ENCODE data around the gene ANKLE1.

ANKLE1 gene

DNA sequence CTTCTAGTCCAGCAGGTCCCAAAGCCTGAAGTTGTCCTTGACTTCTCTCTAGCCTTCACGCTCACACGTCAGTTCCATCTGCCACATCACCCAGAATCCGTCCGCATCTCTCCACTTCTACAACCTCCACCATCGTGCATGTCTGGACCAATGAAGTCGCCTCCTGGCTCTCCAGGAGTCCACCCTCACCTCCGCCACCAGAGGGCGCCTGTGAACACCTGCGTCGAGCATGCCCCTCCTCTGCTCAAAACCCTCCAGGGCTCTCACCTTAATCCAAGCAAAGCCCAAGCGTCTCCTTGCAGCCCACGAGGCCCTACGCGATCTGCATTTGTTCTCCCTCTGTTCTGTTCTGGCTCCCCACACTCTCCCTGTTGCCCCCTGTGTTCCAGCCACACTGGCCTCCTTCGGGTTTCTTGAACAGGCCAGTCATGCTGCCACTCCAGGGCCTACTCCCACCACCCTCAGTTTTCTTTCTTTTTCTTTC, 20.8 kb upstream of the ANKLE1 start (continued):
- no peak for TF ChIP-seq ZNF518A (tag by site-specific recombination; conservative IDR thresholded peaks at IDR 0.05; ENCODE audit: low read depth)
- no peak for TF ChIP-seq ZNF621 (tag by site-specific recombination; IDR thresholded peaks at IDR 0.05)
- TF ChIP-seq ZNF433 (tag by site-specific recombination; IDR thresholded peaks at IDR 0.05; ENCODE audit: low read depth), result no peak
- TF ChIP-seq YY1 (tag by site-specific recombination; IDR thresholded peaks at IDR 0.05), result no peak
- no peak for TF ChIP-seq ZBTB7A (tag by site-specific recombination; IDR thresholded peaks at IDR 0.05; ENCODE audit: low read depth)
- TF ChIP-seq ZNF677 (tag by site-specific recombination; IDR thresholded peaks at IDR 0.05), result no peak
- TF ChIP-seq, protein P1, sequence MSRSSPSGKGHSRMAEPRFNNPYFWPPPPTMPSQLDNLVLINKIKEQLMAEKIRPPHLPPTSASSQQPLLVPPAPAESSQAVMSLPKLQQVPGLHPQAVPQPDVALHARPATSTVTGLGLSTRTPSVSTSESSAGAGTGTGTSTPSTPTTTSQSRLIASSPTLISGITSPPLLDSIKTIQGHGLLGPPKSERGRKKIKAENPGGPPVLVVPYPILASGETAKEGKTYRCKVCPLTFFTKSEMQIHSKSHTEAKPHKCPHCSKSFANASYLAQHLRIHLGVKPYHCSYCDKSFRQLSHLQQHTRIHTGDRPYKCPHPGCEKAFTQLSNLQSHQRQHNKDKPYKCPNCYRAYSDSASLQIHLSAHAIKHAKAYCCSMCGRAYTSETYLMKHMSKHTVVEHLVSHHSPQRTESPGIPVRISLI (tag by site-specific recombination; IDR thresholded peaks at IDR 0.05), result peak; percentile 66; the same call in 1 of the 2 replicates
- TF ChIP-seq HOXC10 (CRISPR knock-in tag; IDR thresholded peaks at IDR 0.05), result no peak

DNA sequence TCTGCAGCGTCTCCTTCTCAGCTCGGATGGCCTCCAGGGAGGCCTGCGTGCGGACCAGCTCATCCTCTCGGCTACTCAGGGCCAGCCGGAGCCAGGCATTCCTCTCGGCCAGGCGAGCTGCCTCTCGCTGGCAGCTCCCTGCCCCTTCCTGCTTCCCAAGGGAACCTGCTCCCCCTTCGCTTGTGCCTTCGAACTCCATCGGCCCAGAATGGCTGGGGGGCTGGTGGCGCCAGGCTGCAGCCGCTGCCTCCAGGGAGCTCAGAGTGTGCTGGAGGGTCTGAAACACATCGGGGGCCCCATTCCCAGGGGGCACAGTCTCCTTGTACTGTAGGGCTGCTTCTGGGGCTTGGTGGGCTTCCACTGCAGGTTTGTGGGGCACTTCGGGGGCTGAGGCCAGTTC, 19.1 kb upstream of the ANKLE1 start:
- no peak overlapping the region for H3K27ac ChIP-seq (ENCODE audit: extremely low read depth, low read depth, low read length)
- H3K9me3 ChIP-seq (ENCODE audit: control insufficient read depth, insufficient read depth, low read depth, low read length), result no peaks in the 10 kb centered on the region
- H3K4me3 ChIP-seq (ENCODE audit: low read depth, low read length), result no peak overlapping the region
- no peaks in the 10 kb centered on the region for H3K4me1 ChIP-seq (ENCODE audit: control insufficient read depth, insufficient read depth, low read length)
- ChIA-PET CTCF (interaction anchor here (0.6 to 1.0 kb wide), 3 partner anchors 15 to 27 kb away, joined by 3 to 4 read pairs (median 3); no protein-coding TSS in a partner anchor), POLR2A (no interaction called here)
- no peak for TF ChIP-seq ZNF140 (tag by site-specific recombination; IDR thresholded peaks at IDR 0.05)
- TF ChIP-seq ZNF2 (tag by site-specific recombination; IDR thresholded peaks at IDR 0.05), result no peak
- TF ChIP-seq ZNF654 (tag by site-specific recombination; IDR thresholded peaks at IDR 0.05; ENCODE audit: low read depth), result no peak
- TF ChIP-seq ZNF266 (tag by site-specific recombination; IDR thresholded peaks at IDR 0.05; ENCODE audit: low read depth), result no peak
- no peak for TF ChIP-seq GLIS2 (tag by site-specific recombination; IDR thresholded peaks at IDR 0.05)
- no peak for TF ChIP-seq ZNF707 (tag by site-specific recombination; IDR thresholded peaks at IDR 0.05)
- no peak for TF ChIP-seq ZNF335 (tag by site-specific recombination; conservative IDR thresholded peaks at IDR 0.05)
- TF ChIP-seq ZNF16 (tag by site-specific recombination; IDR thresholded peaks at IDR 0.05; ENCODE audit: low read depth), result no peak
- no peak for TF ChIP-seq YY1 (tag by site-specific recombination; IDR thresholded peaks at IDR 0.05)
- no peak for TF ChIP-seq GLIS1 (tag by site-specific recombination; IDR thresholded peaks at IDR 0.05)
- TF ChIP-seq PRDM4 (tag by site-specific recombination; IDR thresholded peaks at IDR 0.05), result no peak
- no peak for TF ChIP-seq ZNF560 (tag by site-specific recombination; IDR thresholded peaks at IDR 0.05; ENCODE audit: borderline replicate concordance)
- TF ChIP-seq HOXC10 (CRISPR knock-in tag; IDR thresholded peaks at IDR 0.05), result no peak
- no peaks in the 10 kb centered on the region for H3K36me3 ChIP-seq (ENCODE audit: control insufficient read depth in 2 of 2, insufficient read depth in 1 of 2, low read length in 2 of 2)

Data from HEK293 (cell line).